Ecto neural progenitor cell (in vitro differentiated cells): ENCODE data around the gene USP53.
"Not testable (repeated sequence)": the region's sequence is repeated elsewhere in the genome, so short reads cannot be mapped to it uniquely, and the experiment has no call there.

Experiments
- DNase-seq: peaks from one replicate; pipeline ENCODE4 v3.0.0-alpha.2; 2018; ENCODE audit warnings: low spot score

Gene USP53

DNA sequence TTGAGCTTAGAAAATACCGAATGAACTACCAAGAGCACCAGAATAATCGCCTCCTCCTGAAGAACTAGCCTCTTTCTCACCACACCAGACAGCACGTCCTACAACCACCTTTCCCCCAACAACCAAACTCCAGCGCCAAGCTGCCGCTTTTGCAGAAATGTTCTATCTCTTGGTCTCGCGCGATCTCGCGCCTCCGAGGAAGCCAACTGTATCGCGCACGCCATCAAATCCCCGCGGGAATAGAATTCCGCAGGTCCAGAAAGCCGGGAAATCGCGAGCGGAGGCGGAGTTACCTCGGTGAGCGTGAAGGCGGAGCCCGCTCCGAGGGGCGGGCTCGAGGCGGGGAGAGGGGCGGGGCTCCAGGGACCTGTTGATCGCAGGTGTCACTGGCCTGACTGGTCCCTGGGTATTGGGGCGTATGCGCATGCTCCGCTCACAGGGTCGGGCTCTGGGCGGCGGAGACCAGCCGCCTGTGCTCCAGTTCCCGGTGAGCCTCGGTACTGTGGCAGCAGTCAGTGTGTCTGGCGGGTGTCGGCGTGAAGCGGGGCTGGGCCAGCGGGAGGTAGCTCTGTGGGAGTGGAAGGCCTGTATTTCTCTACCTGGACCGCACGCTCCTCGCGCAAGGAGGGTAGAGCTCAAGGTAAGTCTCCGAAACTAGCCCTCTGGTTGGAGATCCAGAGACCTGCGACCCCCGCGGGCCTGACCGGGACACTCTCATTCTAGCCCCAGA, at the start of gene USP53:
USP53 (plus strand) TSS at position 480 of the 730 bp plus-strand sequence. CDS start 27,047 bp downstream, outside the sequence.
- DNase-seq: peak; percentile 98

DNA sequence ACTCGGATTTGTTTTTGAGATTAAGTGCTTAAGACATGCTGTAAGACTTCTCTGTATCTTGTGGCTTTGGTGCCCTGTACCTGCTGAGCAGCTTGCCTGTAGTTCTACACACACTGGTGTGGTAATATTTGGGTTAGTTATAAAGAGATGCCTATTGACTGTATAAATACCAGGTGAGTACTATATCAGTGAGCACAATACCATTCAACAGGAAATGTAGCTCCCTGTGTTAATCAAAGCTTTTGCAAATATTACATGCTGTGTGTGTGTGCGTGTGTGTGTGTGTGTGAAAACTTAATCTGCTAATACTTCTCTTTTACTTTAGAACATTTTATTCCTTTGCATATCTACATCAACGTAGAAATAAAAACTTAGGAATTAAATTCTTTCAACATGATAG, 46.7 kb upstream of the USP53 start:
- DNase-seq: no peak

DNA sequence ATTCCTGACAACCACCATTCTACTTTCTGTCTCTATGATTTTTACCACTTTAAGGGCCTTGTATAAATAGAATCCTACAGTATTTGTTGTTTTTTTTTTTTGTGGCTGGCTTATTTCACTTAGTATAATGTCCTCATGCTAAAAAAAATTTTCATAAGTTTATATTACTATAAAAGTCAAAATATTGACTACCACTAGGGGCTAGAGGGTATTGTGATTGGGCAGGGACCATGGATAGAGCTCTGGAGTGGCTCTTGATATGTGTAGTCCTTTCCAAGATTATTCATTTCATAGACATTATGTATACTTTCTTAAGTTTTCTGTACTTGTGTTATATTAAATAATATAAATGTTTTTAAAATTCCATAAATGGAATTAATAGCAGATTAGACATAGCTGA, 42.3 kb upstream of the USP53 start:
- no peak for DNase-seq

DNA sequence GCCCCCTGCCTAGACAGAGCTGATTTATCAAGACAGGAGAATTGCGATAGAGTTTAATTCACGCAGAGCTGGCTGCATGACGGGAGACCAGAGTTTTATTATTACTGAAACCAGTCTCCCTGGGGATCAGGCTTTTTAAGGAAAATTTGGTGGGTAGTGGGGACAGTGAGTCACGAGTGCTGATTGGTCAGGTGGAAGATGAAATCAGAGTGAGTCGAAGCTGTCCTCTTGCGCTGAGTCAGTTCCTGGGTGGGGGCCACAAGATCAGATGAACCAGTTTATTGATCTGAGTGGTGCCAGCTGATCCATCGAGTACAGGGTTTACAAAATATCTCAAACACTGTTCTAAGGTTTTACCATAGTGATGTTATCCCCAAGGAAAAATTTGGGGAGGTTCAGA, 40.3 kb upstream of the USP53 start:
- no peak for DNase-seq

DNA sequence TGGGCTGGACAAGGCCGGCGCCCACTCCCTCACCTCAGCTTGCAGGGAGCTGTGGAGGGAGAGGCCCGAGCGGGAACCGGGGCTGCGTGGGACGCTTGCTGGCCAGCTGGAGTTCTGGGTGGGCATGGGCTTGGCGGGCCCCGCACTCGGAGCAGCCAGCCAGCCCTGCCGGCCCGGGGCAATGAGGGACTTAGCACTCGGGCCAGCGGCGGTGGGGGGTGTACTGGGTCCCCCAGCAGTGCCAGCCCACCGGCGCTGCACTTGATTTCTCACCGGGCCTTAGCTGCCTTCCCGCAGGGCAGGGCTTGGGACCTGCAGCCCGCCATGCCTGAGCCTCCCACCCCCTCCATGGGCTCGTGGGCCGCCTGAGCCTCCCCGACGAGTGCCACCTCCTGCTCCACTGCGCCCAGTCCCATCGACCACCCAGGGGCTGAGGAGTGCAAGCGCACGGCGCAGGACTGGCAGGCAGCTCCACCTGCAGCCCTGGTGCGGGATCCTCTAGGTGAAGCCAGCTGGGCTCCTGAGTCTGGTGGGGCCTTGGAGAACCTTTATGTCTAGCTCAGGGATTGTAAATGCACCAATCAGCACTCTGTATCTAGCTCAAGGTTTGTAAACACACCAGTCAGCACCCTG, 38.7 kb upstream of the USP53 start:
- not testable (repeated sequence) for DNase-seq

DNA sequence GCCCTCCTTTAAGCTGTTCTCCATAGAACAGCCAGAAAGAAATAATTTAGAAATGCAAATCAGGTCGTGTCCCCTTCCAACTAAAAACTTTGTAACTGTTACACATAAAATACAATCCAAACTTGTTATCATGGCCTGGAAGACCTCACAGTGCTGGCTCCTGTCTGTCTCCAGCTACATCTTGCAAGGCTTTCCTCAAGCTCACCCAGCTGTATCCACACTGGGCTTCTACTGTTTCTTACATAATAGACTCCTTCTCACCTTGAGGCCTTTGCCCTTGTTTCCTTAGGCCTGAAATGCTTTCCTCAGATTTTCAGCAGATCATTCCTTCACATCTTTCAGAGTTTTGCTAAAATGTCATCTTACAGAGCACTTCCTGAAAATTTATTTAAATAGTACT, 33.5 kb upstream of the USP53 start:
- no peak for DNase-seq

DNA sequence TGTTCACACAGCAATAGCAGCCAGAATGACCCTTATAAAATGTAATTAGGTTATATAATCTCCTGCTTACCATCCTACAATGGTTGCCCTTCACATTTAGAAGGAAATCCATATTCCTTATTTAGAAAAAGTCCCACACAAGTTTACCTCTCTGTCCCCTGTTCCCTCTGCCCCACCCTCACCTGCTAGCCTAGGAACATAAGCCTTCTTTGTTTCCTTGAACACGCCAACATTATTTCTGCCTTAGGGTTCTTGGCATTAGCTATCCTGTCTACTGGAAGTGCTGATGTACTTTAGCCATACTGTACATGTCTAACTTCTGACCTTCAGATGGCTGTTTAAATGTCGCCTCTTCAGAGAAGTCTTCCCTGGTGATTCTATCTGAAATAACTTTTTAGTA, 28.4 kb upstream of the USP53 start:
- DNase-seq: no peak

DNA sequence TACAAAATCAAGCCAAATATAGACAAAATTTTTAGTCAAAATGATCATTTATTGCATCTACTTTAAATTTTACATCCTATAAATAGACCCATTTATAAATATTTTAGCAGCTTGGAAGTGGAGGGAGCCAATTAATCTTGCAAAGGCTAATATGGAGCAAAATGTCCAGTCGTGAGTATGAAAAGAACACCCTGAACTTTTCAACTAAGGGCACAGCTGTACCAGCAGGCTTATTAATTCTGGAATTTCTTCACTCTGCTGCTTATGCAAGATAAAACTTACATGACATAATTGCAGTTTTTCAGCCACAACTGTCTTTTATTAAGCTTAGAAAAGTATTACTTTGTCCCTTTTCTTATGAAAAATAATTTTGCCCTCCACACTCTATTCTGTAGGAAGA, 22.9 kb upstream of the USP53 start:
- DNase-seq: no peak

DNA sequence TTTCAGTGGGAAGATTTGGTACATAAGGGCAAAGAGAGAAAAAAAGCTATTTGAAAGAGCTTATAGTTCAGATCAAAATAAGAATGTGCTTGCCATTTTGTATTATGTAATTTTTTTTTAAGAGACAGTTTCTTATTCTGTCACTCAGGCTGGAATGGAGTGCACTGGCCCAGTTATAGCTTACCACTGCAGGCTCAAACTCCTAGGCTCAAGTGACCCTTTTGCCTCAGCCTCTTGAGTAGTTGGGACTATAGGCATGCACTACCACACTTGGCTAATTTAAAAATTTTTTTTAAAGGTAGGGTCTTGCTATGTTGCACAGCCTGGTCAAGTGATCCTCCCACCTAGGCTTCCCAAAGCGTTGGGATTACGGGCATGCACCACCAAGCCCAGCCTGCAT, 22.2 kb upstream of the USP53 start:
- no peak for DNase-seq

DNA sequence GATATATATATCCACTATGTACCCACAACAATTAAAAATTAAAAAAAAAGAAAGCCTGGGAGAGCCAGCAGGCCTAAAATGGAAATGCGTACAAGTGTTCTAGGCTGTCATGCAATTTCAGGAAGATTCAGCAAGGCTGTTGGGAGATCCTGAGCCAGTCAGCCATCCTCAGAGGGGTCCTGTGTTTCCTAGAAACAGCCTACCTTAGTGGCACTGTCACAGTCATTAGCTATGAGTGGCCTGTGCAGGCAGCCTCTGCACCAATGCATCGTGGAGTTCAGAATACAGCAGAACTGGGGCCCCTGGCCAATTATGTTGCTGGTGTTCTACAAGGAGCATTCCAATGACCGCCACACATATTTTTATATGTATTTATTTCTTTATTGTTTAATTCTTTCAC, 21.0 kb upstream of the USP53 start:
- DNase-seq: no peak

DNA sequence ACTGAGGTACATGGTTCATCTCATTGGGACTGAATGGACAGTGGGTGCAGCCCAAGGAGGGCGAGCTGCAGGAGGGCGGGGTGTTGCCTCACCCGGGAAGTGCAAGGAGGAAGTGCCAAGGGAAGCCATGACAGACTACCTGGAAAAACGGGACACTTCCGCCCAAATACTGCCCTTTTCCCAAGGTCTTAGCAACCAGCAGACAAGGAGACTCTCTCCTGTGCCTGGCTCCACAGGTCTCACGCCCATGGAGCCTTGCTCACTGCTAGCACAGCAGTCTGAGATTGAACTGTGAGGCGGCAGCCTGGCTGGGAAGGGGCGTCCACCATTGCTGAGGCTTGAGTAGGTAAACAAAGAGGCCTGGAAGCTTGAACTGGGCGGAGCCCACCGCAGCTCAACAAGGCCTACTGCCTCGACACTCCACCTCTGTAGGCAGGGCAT, 14.7 kb upstream of the USP53 start:
- DNase-seq: no peak

DNA sequence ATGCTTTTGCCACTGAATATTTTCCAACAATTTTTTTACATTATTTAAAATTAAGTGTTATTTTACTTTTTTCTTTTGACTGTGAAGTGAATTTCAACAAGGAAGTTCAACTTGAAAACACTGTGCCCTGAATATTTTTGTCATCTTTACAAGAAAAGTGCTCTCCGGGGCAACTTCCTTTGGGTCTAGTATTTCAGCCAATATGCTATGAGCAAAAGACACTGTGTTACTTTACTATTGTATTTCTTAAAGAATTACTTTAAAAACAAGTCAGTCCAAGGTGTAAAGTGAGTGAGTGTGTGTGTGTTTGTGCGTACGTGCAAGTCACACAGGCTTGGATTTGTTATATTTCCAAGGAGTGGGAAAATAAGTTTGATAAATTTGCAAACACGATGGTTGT, 7.6 kb upstream of the USP53 start:
- no peak for DNase-seq

DNA sequence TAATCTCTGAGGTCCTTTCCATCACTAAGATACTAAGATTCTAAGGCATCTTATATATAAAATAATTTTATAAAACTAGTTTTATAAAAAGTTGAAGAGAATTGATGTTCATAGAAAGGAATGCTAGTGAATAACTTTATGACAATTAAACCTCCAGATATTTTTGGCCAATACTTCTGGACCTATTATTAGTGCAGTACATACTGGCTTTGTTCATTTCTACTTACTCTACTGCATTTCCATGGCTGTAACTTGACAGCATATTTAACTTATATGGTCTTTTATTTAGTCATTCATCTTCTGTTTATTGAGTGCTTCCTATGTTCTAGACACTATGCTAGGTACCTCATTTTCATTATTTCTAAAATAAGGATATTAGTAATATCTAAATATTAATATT, 6.8 kb upstream of the USP53 start:
- DNase-seq: no peak

DNA sequence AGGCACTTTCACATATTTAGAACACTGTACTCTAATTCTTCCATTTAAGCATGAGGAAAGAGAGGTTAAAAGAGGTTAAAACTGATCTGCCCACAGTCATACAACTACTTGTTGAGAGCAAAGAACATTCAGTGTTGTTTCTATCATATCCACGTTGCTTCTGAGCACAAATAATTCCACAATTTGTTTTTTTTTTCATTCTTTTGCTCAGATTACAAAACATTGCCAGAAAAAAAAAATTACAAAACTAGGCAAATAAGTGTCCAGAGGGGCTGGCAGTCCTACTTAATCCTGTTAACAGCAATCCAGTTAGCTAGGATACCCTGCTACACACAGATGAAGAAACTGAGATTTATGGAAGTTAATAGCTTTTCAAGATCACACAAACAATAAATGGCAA, 6.3 kb upstream of the USP53 start:
- no peak for DNase-seq

DNA sequence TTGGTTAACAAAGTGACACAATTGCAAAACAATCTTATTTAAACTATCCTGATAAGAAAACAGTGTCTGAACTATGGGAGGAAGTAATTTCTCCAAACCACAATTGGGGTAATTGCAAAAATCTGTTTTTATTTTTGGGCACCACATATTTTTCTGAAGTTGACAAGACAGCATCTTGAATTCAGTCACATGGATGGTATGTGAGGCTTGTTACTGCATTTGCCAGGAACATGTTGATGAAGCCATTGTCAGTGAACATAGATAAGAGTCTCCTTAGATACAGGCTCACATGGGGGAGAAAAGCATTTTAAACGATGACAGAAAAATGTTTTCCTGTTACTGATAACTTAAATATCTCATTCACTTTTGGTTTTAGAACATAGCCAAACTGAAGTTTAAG, 5.5 kb upstream of the USP53 start:
- no peak for DNase-seq

DNA sequence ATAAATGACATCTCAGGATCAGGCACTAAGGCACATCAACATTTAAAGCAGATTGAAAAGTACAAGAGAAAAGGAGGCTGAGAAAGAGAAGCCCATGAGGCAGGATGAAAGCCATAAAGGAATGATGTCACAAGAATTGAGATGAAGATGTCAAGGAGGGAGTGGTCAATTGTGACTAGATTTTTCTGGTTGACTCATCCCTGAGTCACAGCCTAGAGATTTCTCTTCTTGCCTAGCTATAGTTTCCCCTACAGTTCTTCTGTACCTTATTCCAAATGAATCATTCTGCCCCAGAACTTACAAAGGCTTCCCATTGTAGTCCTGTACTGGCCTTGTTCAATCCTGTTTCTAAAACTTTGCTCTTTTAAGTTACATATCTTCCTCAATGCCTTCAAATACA, 3.4 kb upstream of the USP53 start:
- DNase-seq: no peak

DNA sequence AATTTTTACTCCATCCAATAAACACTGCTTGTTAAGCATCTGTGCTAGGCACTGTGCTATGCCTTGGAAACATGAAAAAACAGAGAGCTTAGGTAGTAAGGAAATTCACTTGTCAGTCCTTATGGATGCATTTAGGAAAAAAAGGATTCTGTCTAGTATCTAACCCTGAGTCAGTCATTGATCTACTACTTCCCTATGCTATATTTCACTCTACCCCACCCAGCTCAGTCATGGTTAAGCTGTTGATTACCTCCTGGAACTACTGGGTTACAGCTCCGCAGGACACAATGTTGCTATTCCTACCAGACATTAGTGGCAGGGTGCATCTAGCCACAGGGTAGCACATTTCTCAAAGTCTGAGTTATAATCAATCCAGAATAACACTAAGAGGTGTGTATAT, 2.9 kb upstream of the USP53 start:
- DNase-seq: no peak

DNA sequence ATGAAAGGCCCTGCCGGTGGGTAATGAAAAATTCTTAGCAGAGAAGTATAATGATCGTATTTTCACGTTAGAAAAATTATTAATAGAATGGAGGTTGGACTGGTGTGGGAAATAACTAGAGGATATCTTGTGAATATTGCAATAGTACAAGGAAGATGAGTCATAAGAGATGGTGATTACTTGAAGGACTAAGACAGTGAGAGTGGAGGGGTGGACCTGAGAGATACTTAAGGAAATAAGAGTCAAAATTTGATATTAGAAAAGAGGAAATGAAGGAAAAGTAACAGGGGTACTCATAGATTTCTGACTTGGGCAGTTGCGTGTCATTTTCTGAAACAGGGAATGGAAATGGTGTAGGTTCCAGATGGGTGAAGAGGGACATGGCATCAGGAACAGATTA, 1.7 kb upstream of the USP53 start:
- DNase-seq: no peak

DNA sequence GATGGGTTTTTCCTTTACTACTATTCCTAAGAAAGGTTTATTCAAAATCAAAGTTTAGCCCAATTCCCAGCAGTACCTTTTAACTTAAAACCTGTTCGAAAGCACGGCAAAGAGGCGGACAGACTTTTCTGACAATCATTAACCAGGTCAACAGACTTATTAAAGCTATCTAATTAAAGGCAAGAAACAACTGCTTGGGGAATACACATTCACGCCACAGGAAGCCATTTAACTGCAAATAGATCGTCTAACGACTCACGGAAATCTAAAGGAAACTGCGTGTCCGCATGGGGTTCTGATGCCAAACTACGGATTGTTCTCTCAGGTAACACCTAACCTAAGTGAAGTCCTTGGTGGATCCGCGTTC, 663 bp upstream of the USP53 start:
- DNase-seq: no peak

DNA sequence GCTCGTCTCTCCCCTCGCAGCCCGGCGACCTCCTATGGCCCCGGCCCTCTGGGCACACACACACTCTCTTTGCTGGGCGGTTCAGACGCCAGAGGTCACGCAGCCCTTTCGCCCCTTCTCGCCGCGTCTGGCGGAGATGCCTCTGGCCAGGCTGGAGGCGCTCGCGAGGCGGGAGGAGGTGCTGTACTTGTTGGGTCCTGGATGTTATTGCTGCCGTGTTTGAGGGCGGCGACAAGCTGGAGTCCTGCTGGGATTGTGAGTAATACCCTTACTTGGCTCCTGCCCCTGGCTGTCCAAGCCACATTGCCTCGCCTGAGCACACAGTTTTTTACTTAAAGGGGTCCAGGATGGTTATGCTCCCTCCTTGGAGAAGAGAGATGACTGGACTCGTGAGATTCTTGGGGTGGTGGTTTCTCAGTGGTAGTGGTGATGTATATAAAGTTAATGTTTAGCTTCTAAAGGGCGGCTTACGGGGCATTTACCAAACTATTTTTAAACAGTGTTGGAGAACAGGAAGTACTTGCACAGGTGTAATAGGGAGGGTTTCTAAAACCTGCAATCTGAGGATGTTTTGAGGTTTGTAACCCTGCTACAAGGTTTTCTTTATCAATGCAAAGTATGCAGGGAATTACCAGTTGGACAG, 572 bp downstream of the USP53 start:
- peak; percentile 93 for DNase-seq

DNA sequence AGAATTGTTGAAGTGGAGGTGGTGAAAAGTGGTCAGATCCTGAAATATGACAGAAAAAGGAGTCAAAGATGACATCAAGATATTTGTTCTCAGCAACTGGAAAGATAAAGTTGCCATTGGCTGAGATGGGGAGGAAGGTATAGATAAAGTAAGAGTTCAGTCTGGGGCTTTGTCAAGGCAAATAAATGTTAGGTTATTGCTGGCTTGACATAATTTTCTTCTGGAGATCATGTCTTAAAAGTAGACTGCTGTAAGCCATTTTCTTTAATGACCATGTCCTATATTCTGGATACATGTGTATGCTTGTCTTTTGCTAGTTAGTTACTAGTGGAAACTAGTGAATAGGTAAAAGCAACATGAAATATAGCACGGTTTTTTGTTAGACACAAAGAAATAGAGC, 5.6 kb downstream of the USP53 start:
- no peak for DNase-seq

DNA sequence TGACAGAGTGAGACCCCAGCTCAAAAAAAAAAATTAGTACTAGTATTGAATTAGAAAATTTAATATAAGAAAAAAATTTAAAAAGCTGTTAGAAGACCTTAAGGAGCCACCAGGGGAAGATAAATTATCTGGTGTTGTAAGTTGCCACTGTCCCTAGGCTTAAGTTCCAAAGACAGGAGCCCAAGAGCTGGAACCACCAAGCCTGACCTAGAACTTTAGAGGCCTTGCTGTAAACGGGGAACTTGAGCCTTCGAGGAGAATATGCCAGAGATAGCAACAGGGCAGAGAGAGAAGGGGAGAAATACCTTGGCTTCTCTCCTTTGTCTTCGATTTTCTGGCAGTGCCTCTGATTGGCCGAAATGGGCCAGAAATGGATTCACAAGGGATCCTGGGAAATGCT, 8.9 kb downstream of the USP53 start:
- DNase-seq: no peak

DNA sequence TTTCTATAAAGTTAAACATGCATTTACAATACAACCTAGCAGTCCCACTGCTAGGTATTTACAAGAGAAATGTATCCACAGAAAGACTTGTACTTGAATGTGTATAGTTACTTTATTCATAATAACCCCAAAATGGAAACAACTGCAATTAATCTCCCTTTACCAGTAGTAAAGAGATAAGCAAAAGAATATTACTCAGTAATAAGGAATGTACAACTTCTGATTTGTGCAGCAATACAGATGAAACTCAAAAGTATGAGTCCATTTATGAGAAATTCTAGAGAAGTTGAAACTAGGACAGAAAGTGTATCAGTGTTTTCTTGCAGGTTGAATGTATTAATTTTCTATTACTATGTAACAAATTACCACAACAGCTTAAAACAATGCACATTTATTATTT, 15.2 kb downstream of the USP53 start:
- DNase-seq: no peak

DNA sequence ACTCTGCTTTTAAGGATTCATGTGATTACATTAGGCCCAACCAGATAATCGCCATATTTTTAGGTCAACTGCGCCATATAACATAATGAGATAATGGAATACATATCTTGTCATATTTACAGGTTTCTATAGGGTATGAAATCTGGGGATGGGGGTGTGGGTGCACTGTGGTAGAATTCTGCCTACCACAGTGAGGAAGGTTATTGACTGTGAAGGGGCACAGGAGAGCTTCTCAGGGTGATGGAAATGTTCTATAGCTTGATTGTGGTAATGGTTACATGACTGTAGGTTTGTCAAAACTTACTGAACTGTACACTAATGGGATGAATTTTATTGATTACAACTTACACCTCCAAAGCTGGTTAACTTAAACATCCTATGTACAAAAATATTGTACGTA, 15.9 kb downstream of the USP53 start:
- no peak for DNase-seq
